GM19372 (cell line): ENCODE results near the gene MOB4.
"Not testable (repeated sequence)": the region's sequence is repeated elsewhere in the genome, so short reads cannot be mapped to it uniquely, and the experiment has no call there.

Experiments used
- ATAC-seq: cut with Tn5 transposase; IDR thresholded peaks from one replicate; pipeline ENCODE4 v1.9.1; 2021; ENCODE audit warnings: mild to moderate bottlenecking, low read depth, moderate library complexity; ENCODE audit not compliant: unreplicated experiment

The MOB4 gene

DNA sequence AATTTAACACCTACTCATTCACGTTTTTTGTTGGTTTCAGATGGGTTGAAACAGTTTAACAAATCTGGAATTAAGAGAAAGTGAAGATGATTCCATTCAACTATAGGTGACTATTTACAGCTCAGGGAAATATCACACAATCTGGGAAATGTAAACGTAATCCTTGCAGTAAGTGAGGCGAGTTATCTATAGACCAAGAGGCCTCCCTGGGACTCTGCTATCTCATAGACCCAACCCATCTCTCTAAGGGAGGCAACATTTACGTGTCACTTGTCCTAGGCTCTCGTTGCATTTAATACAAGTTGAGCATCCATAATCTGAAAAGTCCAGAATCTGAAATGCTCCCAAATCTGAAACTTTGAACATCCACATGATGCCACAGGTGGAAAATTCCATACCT lies 2.0 kb upstream of the MOB4 start:
- no peak for ATAC-seq

DNA sequence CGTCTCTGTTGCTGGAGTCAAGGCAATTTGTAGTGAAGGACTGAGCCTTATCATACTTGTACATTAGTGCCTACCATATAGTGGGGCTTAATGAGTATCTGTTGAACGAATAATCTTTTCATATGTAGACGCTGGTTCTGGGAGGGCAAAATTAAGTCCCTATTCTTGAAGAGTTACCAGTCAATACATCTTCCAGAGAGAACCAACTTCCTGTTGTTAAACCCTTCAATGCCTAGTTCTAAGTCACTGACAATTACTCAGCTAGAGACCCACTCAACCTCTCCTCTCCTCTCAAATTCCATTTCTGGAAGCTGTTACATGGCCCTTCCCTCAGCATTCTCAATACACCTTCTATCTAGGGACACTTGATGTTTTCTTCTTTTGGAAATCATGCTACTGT lies 1.1 kb upstream of the MOB4 start:
- no peak for ATAC-seq

DNA sequence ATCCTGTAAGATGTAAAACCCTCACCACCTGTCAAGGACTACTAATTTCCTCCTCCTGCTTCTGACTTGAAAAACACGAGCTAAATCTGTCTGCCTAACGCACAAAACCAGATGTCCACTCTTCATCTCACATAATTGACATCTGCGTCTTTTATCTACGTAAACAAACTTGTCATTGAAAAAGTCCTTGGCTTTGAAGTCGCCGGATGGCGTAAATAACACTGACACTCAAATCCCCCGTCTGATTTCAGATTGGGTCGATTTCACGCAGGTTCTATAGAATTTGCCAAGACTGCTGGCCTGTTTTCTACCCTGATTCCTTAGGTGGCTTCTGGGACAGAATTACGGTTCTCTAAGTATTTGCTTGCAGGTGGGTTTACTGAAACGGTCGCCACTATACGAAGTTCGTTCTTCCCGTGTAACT lies 539 bp upstream of the MOB4 start:
- no peak for ATAC-seq

DNA sequence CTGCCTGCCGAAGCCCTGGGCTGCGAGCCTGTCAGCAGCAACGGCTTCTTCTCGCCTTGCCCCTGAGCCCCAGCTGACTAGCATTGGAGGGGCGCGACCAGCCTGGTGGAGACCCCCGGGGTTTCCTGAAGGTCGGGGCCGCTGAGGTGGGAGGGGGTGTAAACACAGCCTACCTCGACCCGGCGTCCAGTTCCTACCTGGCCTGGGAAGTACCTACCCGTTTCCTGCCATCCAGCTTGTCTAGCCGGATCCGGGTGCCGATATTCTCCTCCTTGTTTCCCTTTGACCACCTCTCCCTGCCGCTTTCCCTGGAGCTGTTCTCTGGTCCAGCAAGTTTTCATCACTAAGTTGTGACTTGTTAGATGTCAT lies 511 bp downstream of the MOB4 start:
- ATAC-seq, result peak; percentile 0

DNA sequence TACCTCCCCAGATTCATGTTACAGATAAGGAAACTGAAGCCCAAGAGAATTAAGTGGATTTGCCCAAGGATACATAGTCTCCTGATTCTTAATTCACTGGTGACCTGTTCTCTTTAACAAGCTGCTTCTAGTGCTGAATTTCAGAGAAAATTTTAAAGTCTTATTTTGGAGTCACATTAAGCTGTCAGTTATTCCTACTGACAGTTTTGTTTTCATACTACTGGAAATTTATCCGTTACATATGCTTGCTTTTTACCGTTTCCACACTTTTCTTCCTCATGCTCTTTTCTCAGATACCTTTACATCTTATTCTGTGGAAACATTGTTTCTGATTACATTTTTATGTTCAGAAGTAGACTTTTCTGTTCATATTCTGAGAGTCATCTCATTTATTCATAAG lies 1.3 kb downstream of the MOB4 start:
- no peak for ATAC-seq

DNA sequence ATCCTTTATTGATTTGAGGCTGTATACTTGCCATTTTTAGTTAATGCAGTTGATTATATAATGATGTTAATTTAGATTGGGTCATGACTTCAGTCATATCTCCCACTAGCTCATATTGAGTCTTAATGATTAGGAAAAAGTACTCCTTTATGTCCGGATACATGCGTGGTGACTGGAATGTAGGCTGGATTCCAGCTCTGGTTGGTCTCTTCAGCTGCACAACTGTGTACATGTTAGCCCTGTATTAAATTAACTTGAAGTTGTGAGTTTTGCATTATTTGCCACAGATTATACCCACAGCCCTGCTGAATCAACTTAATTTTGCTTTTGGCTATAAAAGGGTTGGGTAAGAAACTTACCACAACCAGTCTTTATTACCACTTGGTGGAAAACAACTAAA lies 22.5 kb downstream of the MOB4 start:
- ATAC-seq, result no peak

DNA sequence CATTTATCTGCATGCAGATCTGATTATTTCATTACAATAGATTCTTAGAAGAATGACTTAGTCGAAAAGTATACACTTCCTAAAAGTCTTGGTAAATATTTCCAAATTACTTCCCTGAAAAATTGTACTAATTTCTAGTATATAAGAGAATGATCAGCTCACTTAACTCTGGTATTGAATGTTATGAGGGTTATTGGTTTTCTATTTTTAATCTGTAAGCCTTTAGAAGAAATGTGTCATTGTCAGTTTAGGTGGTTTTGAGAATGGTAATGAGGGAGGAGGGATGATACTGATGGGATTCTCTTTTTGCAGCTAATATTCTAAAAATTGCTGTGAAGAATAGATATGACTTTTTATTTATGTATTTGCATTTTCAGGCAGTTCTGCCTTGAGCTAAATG lies 23.9 kb downstream of the MOB4 start:
- no peak for ATAC-seq

DNA sequence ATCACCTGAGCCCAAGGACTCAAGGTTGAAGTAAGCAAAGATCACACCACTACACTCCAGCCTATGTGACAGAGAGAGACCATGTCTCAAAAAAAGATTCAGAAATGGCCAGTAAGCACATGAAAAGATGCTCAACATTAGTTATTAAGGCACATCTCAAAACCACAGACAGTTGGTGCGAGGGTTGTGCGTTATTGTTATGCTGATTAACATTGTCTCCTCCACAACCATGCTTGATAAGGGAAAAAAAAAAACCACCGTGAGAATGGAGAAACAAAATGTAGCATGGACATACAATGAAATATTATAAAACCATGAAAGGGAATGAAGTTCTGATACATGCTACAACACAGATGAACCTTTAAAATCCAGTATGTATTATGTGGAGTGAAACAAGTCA lies 27.3 kb downstream of the MOB4 start:
- ATAC-seq, result no peak

DNA sequence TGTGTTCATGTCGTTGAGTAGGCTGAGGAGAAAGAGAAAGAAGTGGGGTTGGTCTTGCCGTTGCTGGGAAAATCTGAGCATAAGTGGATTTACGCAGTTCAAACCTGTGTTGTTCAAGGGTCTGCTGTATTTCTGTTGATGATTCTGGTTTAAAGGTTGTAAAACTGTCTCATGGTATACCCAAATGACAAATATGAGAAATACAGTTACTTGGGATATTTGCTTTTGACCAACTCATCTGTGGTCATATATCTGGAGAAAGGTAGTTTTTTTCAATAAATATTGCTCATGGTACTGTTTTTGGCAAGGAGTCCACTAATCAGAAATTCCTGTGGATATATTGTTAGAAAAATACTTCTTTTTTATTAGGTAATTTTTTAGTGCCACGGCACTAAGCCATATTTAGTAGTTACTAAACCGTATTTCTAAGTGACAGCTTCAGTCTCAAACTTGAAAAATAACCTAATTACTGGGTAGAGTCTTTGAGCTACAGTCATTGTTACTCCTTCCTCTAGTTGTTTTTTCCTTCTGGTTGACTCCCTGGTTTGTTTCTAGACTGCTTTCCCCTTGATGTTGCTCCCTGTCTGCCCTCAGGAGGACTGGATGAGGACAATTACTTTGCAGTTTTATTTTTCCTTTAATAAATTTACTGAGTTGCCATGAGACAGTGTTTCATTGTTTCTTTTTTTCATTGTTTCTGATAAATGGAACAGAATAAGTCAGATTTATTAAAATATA lies 31.5 kb downstream of the MOB4 start:
- ATAC-seq, result no peak

DNA sequence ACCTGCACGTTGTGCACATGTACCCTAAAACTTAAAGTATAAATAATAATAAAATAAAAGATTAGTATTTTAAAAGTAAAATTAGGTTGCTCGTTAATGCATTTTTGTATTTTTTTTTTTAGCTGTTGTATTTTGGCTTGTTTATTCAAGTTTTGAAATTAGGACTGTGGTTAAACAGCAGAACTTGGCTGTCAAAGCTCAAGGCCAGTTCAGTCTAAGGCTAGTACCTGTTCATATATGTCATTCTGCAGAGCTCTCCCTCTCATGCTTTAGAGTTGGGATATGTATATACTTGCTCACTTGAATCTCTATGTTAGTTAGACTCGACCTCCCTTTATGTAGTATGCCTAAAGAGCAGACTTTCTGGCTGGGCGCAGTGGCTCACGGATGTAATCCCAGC lies 32.7 kb downstream of the MOB4 start:
- ATAC-seq, result no peak

DNA sequence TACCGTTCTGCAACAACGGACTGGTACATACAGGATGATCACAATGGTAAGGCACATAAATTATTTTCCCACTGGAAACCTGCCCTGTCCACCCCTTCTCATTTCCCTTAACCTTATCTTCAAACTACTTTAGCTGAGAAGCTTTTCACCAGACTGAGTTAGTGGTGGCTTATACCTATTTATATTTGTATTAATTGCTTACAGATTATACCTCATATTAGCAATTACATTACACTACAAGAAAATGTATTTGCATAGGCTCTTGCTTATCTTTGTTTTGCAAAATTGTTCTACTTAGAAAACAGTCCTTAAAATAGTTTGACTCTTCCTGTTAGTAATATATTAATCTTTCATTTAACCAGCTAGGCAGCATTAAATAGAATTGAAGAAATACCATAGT lies 35.4 kb downstream of the MOB4 start:
- not testable (repeated sequence) for ATAC-seq

DNA sequence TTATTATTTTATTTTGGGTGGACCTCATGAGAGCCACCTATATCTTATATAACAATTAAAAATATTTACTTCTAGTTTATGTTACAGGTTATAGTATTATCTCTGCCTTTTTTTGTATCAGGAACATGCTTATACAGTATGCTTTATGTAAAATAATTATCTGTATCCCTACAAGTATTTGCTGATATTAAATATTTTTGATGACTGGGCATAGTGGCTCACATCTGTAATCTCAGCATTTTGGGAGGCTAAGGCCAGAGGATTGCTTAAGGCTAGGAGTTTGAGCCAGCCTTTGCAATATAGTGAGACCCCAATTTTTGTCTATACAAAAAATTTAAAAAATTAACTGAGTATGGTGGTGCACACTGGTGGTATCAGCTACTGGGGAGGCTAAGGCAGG lies 39.6 kb downstream of the MOB4 start:
- no peak for ATAC-seq

DNA sequence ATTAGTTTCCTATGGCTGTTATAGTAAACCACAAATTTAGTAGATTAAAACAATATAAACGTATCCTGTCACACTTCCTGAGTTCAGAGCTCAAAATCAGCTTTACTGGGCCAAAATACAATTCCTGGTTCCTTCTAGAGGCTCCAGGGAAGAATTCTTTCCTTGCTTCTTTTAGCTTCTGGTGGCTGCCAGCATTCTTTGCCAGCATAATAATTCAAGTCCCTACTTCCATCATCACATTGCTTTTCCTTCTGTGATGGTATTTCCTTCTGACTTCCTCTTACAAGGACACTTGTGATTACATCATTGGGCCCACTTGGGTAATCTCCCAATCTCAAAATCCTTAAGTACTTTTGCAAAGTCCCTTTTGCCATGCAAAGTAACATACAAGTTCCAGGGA lies 40.6 kb downstream of the MOB4 start:
- ATAC-seq, result no peak

DNA sequence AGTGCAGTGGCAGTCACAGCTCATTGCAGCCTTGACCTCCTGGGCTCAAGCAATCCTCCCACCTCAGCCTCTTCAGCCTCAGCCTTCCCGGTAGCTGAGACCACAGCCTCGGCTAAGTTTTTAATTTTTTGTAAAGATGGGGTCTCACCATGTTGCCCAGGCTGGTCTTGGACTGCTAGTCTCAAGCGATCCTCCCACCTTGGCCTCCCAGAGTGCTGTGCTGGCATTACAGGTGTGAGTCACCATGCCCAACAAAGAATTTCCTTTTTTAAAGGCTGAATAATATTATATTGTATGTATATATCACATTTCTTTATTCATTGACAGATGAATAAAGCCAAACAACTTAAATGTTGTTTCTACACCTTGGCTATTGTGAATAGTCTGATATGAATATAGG lies 42.5 kb downstream of the MOB4 start:
- no peak for ATAC-seq

DNA sequence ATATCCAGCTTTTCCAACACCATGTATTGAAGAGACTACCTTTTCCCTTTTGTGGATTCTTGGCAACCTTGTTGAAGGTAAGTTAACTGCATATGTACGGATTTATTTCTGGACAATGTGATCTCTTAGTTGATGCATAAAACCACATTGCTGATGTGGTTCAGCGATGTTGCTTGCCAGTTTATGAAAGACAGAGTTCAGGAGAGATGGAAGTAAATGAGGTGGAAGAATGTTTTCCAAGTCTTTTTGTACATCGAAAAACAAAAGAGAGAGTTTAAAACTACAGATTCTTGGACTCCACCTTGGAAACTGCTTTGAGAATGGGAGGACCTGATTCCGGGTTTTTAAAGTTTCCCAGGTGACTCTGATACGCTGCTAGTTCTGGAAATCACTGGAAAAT lies 43.8 kb downstream of the MOB4 start:
- no peak for ATAC-seq

DNA sequence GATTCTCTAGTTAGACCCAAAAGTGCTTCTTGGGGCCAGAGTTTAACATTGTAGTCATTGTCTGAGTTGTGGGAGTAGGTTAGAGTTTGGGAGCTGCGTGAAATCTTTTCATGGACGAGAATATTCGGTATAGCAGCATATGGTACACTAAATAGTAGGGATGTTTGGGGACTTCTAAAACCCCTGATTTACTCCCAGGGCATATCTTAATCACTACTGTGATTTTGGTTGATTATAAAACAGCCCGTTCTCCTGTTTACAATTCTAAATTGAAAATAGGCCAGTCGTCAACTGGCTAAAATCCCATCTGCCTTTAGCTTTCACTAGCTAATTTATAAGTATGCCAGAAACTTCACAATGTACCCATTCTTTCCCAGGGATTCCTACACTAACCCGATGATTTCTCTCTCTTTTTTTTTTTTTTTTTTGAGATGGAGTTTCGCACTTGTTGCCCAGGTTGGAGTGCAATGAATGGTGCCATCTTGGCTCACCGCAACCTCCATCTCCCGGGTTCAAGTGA lies 44.3 kb downstream of the MOB4 start:
- ATAC-seq, result no peak

DNA sequence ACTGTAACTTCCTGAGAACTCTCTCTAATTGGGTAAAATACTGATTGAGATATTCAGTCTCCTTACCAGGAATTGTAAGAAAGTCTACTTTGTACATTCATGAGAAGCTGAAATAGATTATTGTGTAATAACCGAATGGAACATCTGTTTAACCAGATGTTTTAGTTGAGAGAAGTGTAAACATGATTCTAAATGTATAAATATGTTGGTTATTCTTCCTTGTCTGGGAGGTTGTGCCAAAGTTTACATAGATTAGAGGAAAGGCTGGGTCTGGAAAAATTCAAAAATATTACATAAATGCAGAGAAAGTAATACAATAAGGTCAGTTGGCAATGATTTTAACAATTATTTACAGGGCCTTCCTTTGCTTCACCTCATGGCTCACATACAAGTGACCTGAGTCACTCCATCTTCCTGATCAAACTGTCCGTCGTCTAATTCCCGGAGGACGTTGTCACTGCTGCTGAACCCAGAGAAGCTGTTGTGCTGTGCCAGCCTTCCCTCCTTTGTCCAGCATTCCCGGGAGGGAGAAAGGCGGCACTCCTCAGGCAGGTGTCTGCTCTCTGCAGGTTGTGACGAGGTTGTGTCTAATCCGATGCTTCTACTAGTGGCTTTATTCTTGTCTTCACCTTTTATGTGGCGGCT lies 55.9 kb downstream of the MOB4 start:
- no peak for ATAC-seq

DNA sequence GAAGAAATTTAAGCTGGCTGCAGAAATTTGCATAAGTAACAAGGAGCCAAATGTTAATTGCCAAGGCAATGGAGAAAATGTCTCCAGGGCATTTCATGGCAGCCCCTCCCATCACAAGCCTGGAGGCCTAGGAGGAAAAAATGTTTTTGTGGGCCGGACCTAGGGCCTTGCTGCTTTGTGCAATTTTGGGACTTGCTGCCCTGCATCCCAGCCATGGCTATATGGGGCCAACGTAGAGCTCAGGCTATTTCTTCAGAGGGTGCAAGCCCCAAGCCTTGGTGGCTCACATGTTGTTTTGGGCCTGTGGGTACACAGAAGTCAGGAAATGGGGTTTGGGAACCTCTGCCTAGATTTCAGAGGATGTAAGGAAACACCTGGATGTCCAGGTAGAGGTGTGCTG lies 57.7 kb downstream of the MOB4 start:
- no peak for ATAC-seq

DNA sequence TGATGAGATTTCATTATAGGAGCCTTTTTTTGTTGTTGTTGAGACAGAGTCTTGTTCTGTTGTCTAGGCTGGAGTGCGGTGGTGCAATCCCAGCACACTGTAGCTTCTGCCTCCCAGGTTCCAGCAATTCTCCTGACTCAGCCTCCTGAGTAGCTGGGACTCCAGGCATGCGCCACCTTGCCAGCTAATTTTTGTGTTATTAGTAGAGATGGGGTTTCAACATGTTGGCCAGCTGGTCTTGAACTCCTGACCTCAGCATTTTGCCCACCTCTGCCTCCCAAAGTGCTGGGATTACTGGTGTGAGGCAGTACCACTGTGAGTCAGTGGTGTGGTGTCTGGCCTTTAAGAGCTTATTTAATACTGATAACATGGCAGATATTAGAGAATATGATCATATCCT lies 60.1 kb downstream of the MOB4 start:
- no peak for ATAC-seq

DNA sequence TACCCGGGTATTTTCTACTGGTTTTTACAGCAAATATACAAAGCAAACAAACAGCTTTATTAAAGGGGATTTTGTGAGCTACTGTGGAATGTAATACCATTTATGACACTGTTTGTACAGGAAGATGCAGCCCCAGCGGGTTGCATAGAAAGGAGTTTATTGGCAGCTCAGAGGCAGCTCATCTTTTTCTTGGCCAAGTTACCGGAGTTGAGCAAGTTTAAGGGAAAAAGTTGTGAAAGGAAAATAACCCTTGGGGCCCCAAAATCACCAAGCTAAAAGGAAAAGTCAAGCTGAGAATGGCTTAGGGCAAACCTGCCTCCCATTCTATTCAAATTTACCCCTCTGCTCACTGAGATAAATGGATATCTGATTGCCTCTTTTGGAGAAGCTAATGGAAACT lies 60.8 kb downstream of the MOB4 start:
- no peak for ATAC-seq

DNA sequence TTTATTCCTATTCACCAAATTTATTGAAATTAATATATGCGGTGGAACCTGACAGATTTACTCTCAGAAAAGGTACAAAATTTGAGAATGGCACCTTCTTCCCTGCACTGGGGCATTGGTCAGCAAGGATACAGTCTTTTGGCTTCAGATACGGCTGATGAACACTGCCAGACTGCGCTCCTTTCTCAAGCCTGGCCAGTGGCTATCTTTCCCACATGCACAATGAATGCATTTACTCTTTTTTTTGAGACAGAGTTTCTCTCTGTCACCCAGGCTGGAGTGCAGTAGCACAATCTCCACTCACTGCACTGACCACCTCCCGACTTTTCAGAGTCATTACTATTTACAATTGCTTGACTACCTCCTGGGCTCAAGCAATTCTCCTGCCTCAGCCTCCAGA lies 61.6 kb downstream of the MOB4 start:
- no peak for ATAC-seq

DNA sequence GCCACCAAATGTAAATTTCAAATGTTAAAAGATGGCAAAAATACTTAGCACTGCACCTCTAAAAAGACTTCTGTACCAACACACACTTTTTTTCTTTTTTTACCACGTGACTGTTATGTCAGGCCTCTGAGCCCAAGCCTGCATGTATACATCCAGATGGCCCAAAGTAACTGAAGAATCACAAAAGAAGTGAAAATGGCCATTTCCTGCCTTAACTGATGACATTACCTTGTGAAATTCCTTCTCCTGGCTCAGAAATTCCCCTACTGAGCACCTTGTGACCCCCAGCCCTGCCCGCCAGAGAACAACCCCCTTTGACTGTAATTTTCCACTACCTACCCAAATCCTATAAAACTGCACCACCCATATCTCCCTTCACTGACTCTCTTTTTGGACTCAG lies 62.4 kb downstream of the MOB4 start:
- not testable (repeated sequence) for ATAC-seq
